Stimulated activated naive CD4-positive, alpha-beta T cell treated with Interleukin-2 at 50 U/mL for 16 hours (primary cell): ENCODE measurements around the gene TKT.

Source experiments
- DNase-seq: peaks from one replicate; lab custom pipeline; 2025; lab: John Stamatoyannopoulos, UW

Gene TKT

GRCh38 chr3:53180305-53181023, 75.4 kb downstream of the TKT start:
- no peak for DNase-seq

GRCh38 chr3:53179580-53179979, 76.2 kb downstream of the TKT start:
- DNase-seq, result no peak

GRCh38 chr3:53178246-53178645, 77.6 kb downstream of the TKT start:
- no peak for DNase-seq

GRCh38 chr3:53175613-53176540, 79.9 kb downstream of the TKT start:
- no peak for DNase-seq
